Measurements from ENCODE around the gene CCDC47.

DNA sequence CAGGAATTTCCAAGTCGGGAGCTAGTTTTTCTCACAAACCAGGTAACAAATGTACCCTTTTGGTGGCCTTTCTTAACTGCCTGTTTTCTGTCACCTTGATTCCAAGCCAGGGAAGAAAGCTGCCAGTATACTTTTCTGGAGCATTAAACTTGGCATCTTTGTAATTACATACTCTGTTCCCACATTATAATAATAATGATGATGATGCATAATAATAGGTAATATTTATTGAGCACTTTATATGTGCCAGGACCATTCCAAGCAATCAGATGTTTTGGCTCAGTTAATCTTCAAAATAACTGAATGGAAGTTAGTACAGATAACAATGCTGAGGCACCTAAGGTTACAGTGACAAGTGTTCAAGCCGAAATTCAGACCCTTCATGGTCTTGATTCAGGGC, 42.7 kb upstream of the CCDC47 start:
- TF ChIP-seq NFRKB (IDR thresholded peaks at IDR 0.05) (no peak), HDGF (IDR thresholded peaks at IDR 0.05; ENCODE audit: borderline replicate concordance) (no peak), L3MBTL2 (conservative IDR thresholded peaks at IDR 0.05) (no peak), FOXK2 (IDR thresholded peaks at IDR 0.05) (no peak), SUZ12 (IDR thresholded peaks at IDR 0.05) (no peak), ARNT (IDR thresholded peaks at IDR 0.05) (no peak), BHLHE40 (IDR thresholded peaks at IDR 0.05; ENCODE audit: borderline replicate concordance) (no peak), FOXA1 (IDR thresholded peaks at IDR 0.05) (no peak)
- TF ChIP-seq, protein P1, sequence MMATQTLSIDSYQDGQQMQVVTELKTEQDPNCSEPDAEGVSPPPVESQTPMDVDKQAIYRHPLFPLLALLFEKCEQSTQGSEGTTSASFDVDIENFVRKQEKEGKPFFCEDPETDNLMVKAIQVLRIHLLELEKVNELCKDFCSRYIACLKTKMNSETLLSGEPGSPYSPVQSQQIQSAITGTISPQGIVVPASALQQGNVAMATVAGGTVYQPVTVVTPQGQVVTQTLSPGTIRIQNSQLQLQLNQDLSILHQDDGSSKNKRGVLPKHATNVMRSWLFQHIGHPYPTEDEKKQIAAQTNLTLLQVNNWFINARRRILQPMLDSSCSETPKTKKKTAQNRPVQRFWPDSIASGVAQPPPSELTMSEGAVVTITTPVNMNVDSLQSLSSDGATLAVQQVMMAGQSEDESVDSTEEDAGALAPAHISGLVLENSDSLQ (IDR thresholded peaks at IDR 0.05): no peak

Data from HEK293T (cell line).